ENCODE measurements around the gene SETDB1. TPM values are rescaled to one million over a fixed set of nuclear protein-coding genes. Genes with fewer than 3 reads are reported as not detected.

Gene SETDB1
- total RNA-seq, 2 experiments from 2014 or later, result 49.5 to 51.5 TPM

- no peaks in the 10 kb centered on the region for H3K9me3 Mint-ChIP-seq
- H3K36me3 Mint-ChIP-seq (ENCODE audit: low read depth), result peaks cover 3% of the 10 kb centered on the region
- H3K4me1 Mint-ChIP-seq, result peaks cover 62% of the 10 kb centered on the region
- ChIA-PET CTCF (interaction anchor here (0.7 to 2.0 kb wide), 4 partner anchors 14 to 326 kb away, joined by 3 to 6 read pairs (median 4); partner anchors contain the start of gene CDC42SE1), POLR2A (interaction anchor here (0.7 to 1.9 kb wide), 5 partner anchors 15 to 61 kb away, joined by 3 to 7 read pairs (median 4); partner anchors contain the start of genes C1orf56 and GABPB2)
- H3K27me3 Mint-ChIP-seq, result no peaks in the 10 kb centered on the region
- no peak overlapping the region for H3K27ac Mint-ChIP-seq
- DNase-seq, result no peak
- H3K4me3 Mint-ChIP-seq, result peak overlapping the region; percentile 93
Measured at GRCh38 chr1:151009674-151010345, 83.6 kb downstream of the SETDB1 start.

DNA sequence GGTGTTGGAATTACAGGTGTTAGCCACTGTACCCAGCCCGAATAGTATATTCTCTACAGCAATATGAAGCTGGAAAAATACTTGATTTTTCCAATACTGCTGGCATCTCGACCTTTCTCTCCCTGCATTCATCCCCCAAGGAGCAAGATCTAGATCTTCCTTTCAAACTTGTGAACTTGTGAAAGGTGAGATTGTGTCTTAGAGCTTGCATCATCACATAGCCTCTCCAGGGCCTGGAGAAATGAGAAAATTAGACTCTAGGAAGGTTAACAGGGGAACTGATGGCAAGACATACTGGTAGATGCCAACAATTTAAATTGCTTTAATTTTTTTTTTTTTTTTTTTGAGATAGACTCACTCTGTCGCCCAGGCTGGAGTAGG lies 84.2 kb downstream of the SETDB1 start:
- no peaks in the 10 kb centered on the region for H3K9me3 Mint-ChIP-seq
- ChIA-PET CTCF (interaction anchor here (0.7 to 2.0 kb wide), 3 partner anchors 14 to 326 kb away, joined by 3 to 5 read pairs (median 3); partner anchors contain the start of gene CDC42SE1), POLR2A (interaction anchor here (1.4 kb wide), 1 partner anchor 36 kb away, joined by 3 read pairs; no protein-coding TSS in a partner anchor)
- peaks cover 3% of the 10 kb centered on the region for H3K36me3 Mint-ChIP-seq (ENCODE audit: low read depth)
- DNase-seq, result no peak
- no peak overlapping the region for H3K27ac Mint-ChIP-seq
- H3K27me3 Mint-ChIP-seq, result no peaks in the 10 kb centered on the region
- peaks cover 60% of the 10 kb centered on the region for H3K4me1 Mint-ChIP-seq
- H3K4me3 Mint-ChIP-seq, result no peak overlapping the region

DNA sequence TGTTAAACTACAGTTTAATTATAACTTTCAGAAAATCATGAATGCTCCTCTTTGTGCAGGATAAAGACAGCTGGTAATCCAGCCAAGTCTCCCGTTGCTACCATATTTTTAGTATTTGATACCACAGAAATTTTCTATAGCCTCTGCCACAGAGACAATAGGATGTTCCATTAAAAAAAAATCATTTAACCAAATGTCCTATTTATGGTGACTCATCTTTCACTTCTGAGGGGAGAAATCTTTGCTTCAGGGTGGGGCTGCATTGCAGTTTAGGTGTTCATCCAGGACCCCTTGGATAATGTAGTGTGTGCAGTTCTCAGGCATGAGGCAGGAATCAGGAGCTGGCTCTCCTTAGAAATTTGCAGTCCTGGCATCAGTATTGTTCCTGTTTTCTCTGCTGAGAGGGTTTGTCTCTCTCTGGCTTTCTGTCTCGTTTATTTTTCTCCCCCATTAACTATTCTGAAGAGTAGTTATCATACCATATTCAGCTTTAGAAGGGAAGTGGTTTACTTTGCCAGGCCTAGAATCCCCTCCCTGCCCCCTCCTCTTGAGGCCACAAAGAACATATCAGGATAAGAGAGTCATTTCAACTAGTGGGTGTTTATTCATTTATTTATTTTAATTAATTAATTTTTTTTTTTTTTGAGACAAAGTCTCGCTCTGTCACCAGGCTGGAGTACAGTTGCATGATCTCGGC lies 85.1 kb downstream of the SETDB1 start:
- POLR2A ChIA-PET, result interaction anchor here (1.0 to 2.0 kb wide), 3 partner anchors 35 to 146 kb away, joined by 3 to 6 read pairs (median 4); partner anchors contain the start of genes C1orf56 and TNFAIP8L2
- no peaks in the 10 kb centered on the region for H3K27me3 Mint-ChIP-seq
- no peak for DNase-seq
- H3K27ac Mint-ChIP-seq, result no peak overlapping the region
- H3K9me3 Mint-ChIP-seq, result no peaks in the 10 kb centered on the region
- peaks cover 3% of the 10 kb centered on the region for H3K36me3 Mint-ChIP-seq (ENCODE audit: low read depth)
- CTCF ChIA-PET, result interaction anchor here (0.9 kb wide), 1 partner anchor 22 kb away, joined by 3 read pairs; no protein-coding TSS in a partner anchor
- peaks cover 50% of the 10 kb centered on the region for H3K4me1 Mint-ChIP-seq
- no peak overlapping the region for H3K4me3 Mint-ChIP-seq

GRCh38 chr1:151012684-151013471 lies 86.7 kb downstream of the SETDB1 start:
- peaks cover 3% of the 10 kb centered on the region for H3K36me3 Mint-ChIP-seq (ENCODE audit: low read depth)

DNA sequence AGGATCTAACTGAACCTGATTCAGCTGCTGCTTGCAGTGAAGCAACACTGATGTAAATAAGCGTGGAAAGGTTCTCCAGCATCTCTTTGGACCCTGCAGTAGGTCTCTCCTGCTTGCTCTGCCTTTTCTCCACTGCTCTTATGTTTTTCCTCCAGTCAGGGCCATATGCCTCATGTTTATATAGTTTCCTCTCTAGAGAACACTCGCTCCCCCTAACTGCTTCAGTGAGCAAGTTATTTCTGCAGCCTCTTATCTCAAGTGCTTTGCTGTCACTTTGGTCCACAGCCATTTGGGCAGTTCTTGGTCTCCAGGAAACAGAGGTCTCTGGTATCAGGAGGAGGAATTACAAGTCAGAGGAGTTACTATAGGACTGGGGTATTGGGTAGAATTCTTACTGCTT lies 87.4 kb downstream of the SETDB1 start:
- H3K27ac Mint-ChIP-seq, result no peak overlapping the region
- no peaks in the 10 kb centered on the region for H3K27me3 Mint-ChIP-seq
- H3K36me3 Mint-ChIP-seq (ENCODE audit: low read depth), result peaks cover 5% of the 10 kb centered on the region
- H3K9me3 Mint-ChIP-seq, result no peaks in the 10 kb centered on the region
- ChIA-PET POLR2A (no interaction called here), CTCF (interaction anchor here (1.1 kb wide), 1 partner anchor 38 kb away, joined by 3 read pairs; no protein-coding TSS in a partner anchor)
- DNase-seq, result no peak
- H3K4me1 Mint-ChIP-seq, result peaks cover 29% of the 10 kb centered on the region
- H3K4me3 Mint-ChIP-seq, result no peak overlapping the region

More at GRCh38 chr1:151012684-151013471, 86.7 kb downstream of the SETDB1 start:
- Mint-ChIP-seq H3K4me1 (peaks cover 34% of the 10 kb centered on the region), H3K4me3 (no peak overlapping the region), H3K27me3 (no peaks in the 10 kb centered on the region), H3K9me3 (no peaks in the 10 kb centered on the region), H3K27ac (no peak overlapping the region)
- ChIA-PET POLR2A (interaction anchor here (2.0 kb wide), 1 partner anchor 35 kb away, joined by 6 read pairs; the partner anchor contains the start of gene C1orf56), CTCF (no interaction called here)
- no peak for DNase-seq

Other genes starting within 250 kb of the SETDB1 start
- 10 to 100 TPM; 24.8 to 26.5 TPM for gene GOLPH3L, start 229.2 kb upstream of the SETDB1 start, total RNA-seq
- gene HORMAD1, start 205.5 kb upstream of the SETDB1 start, total RNA-seq, result under 1 TPM in 1 of 2 experiments, not detected in 1; 0.30 TPM
- 100 to 1,000 TPM; 123 to 127 TPM for gene CTSS, start 160.6 kb upstream of the SETDB1 start, total RNA-seq
- 1 to 10 TPM; 5.3 to 5.4 TPM for gene CTSK, start 118.1 kb upstream of the SETDB1 start, total RNA-seq
- 10 to 100 TPM; 39.8 TPM for gene ARNT, start 49.8 kb upstream of the SETDB1 start, total RNA-seq
- gene CTXND2, start 39.2 kb upstream of the SETDB1 start, total RNA-seq, result not detected
- gene CERS2, start 48.5 kb downstream of the SETDB1 start, total RNA-seq, result 100 to 1,000 TPM; 177 to 181 TPM
- gene ANXA9, start 55.9 kb downstream of the SETDB1 start, total RNA-seq, result not detected
- 10 to 100 TPM; 19.9 to 20.5 TPM for gene MINDY1, start 80.5 kb downstream of the SETDB1 start, total RNA-seq
- gene PRUNE1, start 82.1 kb downstream of the SETDB1 start, total RNA-seq, result 10 to 100 TPM; 13.8 to 16.6 TPM
- 1 to 10 TPM in 1 of 2 experiments, under 1 TPM in 1; 0.98 to 1.2 TPM for gene BNIPL, start 110.2 kb downstream of the SETDB1 start, total RNA-seq
- 1 to 10 TPM; 1.2 to 1.7 TPM for gene C1orf56, start 121.4 kb downstream of the SETDB1 start, total RNA-seq
- 100 to 1,000 TPM; 345 to 347 TPM for gene CDC42SE1, start 133.3 kb downstream of the SETDB1 start, total RNA-seq
- 1 to 10 TPM; 3.2 to 3.4 TPM for gene MLLT11, start 134.0 kb downstream of the SETDB1 start, total RNA-seq
- 10 to 100 TPM; 24.5 to 25.9 TPM for gene GABPB2, start 144.4 kb downstream of the SETDB1 start, total RNA-seq
- 1 to 10 TPM; 1.8 to 2.3 TPM for gene SEMA6C, start 220.3 kb downstream of the SETDB1 start, total RNA-seq
- gene TNFAIP8L2, start 230.3 kb downstream of the SETDB1 start, total RNA-seq, result 10 to 100 TPM; 31.2 to 32.0 TPM
- gene LYSMD1, start 239.5 kb downstream of the SETDB1 start, total RNA-seq, result 1 to 10 TPM; 2.0 to 2.1 TPM
- gene SCNM1, start 239.8 kb downstream of the SETDB1 start, total RNA-seq, result 10 to 100 TPM; 63.5 to 67.9 TPM
- 1 to 10 TPM; 1.5 to 1.9 TPM for gene TMOD4, start 249.6 kb downstream of the SETDB1 start, total RNA-seq

Measured in activated CD4-positive, alpha-beta memory T cell treated with anti-CD3 and anti-CD28 coated beads, Interleukin-2, amount 10 ng/mL, durations not matched to agents 7 days and 5 days (primary cell).